GM21447 (cell line): ENCODE results near the gene ARL6.
"Not testable (repeated sequence)": the region's sequence is repeated elsewhere in the genome, so short reads cannot be mapped to it uniquely, and the experiment has no call there.

Experiments
- ATAC-seq: cut with Tn5 transposase; IDR thresholded peaks from one replicate; pipeline ENCODE4 v1.9.1; 2021; ENCODE audit not compliant: unreplicated experiment

ARL6 gene

GRCh38 chr3:97821287-97821773 is 56.8 kb downstream of the ARL6 start:
- peak; percentile 50 for ATAC-seq

GRCh38 chr3:97821774-97822358 is 57.3 kb downstream of the ARL6 start, which contains the start of gene CRYBG3:
Gene CRYBG3, plus strand, starts transcription at chr3:97822011. Its CDS starts 196 bp downstream, at chr3:97822207.
- ATAC-seq, result peak; percentile 94

- peak; percentile 37 for ATAC-seq
These were observed 57.8 kb downstream of the ARL6 start for GRCh38 chr3:97822359-97822775.

GRCh38 chr3:97823046-97824004 is 58.8 kb downstream of the ARL6 start:
- no peak for ATAC-seq

GRCh38 chr3:97825101-97825500 is 60.5 kb downstream of the ARL6 start:
- no peak for ATAC-seq

GRCh38 chr3:97827741-97828471 is 63.3 kb downstream of the ARL6 start:
- no peak for ATAC-seq

- ATAC-seq, result no peak
These were observed 64.6 kb downstream of the ARL6 start for GRCh38 chr3:97829198-97829597.

GRCh38 chr3:97830638-97831037 is 66.1 kb downstream of the ARL6 start:
- no peak for ATAC-seq

GRCh38 chr3:97831140-97831539 is 66.6 kb downstream of the ARL6 start:
- ATAC-seq, result no peak

GRCh38 chr3:97833184-97833583 is 68.6 kb downstream of the ARL6 start:
- ATAC-seq, result not testable (repeated sequence)

GRCh38 chr3:97835761-97836160 is 71.2 kb downstream of the ARL6 start:
- no peak for ATAC-seq

GRCh38 chr3:97838393-97838792 is 73.8 kb downstream of the ARL6 start:
- ATAC-seq, result no peak

GRCh38 chr3:97839944-97840343 is 75.4 kb downstream of the ARL6 start:
- ATAC-seq, result no peak

GRCh38 chr3:97841304-97841703 is 76.7 kb downstream of the ARL6 start:
- ATAC-seq, result no peak

GRCh38 chr3:97841956-97842355 is 77.4 kb downstream of the ARL6 start:
- no peak for ATAC-seq

- ATAC-seq, result no peak
These were observed 84.2 kb downstream of the ARL6 start for GRCh38 chr3:97848779-97849178.
